GM13977 (cell line): ENCODE data around the gene BLTP2.

Experiments
- DNase-seq: peaks from one replicate; pipeline ENCODE4 v3.0.0; 2012; ENCODE audit warnings: low spot score
- in situ Hi-C: fragments of 300-500 bp; cut with MboI; formaldehyde crosslinking; loops from one replicate; pipeline ENCODE4 v1.12.0; 2022; ENCODE audit warnings: low sequenced_read_pairs, low pct_unique_long_range_greater_than_20kb, mixed read lengths, inconsistent platforms; ENCODE audit not compliant: unreplicated experiment
- TF ChIP-seq, protein P1 (sequence below): IDR thresholded peaks from 2 replicates; pipeline ENCODE4 v1.5.1; 2012; ENCODE audit warnings: mild to moderate bottlenecking, control low read depth; ENCODE audit not compliant: insufficient read depth; ENCODE audit errors: extremely low read depth, missing control alignments

BLTP2 gene

GRCh38 chr17:28626818-28627217, 18.1 kb downstream of the BLTP2 start:
- in situ Hi-C loops = no loop called here

GRCh38 chr17:28624148-28624547, 20.8 kb downstream of the BLTP2 start:
- in situ Hi-C loops = no loop called here
- TF ChIP-seq, protein P1, sequence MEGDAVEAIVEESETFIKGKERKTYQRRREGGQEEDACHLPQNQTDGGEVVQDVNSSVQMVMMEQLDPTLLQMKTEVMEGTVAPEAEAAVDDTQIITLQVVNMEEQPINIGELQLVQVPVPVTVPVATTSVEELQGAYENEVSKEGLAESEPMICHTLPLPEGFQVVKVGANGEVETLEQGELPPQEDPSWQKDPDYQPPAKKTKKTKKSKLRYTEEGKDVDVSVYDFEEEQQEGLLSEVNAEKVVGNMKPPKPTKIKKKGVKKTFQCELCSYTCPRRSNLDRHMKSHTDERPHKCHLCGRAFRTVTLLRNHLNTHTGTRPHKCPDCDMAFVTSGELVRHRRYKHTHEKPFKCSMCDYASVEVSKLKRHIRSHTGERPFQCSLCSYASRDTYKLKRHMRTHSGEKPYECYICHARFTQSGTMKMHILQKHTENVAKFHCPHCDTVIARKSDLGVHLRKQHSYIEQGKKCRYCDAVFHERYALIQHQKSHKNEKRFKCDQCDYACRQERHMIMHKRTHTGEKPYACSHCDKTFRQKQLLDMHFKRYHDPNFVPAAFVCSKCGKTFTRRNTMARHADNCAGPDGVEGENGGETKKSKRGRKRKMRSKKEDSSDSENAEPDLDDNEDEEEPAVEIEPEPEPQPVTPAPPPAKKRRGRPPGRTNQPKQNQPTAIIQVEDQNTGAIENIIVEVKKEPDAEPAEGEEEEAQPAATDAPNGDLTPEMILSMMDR = no peak
- no peak for DNase-seq

More at GRCh38 chr17:28626818-28627217, 18.1 kb downstream of the BLTP2 start:
- TF ChIP-seq, protein P1 = no peak
- no peak for DNase-seq

DNA sequence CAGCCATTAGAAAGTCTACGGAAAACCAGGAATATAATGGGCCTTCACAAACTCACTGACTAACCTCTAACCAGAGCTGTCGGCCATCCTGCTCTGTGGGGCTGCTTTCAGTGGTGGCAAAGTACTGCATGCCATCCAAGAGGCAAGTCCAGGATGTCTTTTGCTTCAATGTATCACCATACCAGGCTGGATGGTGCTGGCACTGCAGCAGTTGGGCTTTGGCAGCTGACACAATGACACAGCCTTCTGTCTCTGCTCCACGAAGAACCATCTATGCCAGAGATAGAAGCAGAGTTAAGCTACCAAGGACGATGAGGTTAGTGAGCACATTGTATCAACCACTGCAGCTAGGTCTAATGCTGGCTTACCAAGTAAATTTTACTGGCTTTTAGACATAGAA, 21.3 kb downstream of the BLTP2 start:
- DNase-seq = no peak
- TF ChIP-seq, protein P1 = no peak
- in situ Hi-C loops = no loop called here

DNA sequence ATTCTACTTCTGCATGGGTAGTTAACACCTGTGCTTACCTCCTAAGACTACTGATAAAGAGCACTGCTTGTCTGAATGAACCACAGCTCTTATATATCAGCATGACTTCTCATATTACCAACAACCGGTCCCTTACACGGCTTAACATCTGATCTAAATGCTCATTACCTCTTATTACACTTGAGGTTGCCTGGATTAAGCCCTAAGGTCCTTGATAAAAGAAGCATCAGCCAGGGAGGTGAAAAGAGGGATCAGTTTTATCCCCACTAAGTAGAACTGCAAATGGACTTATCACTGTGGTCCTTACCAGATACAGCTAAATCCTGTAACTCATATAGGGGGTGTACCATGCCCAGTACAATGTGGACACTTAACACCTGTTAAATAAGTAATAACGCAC, 22.8 kb downstream of the BLTP2 start:
- in situ Hi-C loops = no loop called here
- no peak for DNase-seq
- TF ChIP-seq, protein P1 = no peak

DNA sequence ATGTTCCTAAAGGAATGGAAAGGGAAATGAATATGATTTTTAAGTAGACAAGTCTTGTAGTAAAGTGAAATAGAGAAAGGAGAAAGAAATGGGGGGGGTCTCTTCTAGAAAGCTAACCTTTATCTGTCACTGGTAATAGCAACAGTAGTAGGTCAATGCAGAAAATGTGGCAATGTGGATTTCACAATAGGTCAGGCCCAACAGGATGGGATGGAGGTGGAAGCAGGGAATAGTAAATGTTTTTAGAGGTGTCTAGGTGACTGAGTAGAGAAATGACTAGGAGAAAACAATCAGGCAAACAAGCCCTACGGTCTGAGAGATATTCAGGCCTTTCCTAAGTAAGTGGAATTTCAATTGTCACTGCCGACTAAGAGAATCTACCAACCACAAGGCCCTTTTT, 24.9 kb downstream of the BLTP2 start:
- TF ChIP-seq, protein P1 = no peak
- in situ Hi-C loops = no loop called here
- DNase-seq = no peak

DNA sequence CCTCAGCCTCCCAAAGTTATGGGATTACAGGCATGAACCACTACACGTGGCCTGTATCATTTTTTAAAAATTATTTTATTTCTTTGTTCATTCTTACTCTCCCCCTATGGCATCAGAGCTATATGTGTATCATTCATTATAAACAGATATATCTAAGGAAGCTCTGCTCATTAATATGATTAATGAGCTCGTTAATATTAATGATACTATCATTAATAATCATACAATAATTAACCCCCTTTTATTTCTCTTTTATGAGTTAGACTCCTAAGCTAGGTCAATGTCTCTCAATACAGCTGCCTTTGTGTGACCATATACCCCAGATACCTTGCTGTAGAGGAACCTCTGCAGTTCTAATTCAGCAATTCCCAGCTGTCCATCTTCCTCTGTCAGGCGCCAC, 26.5 kb downstream of the BLTP2 start:
- DNase-seq = no peak
- in situ Hi-C loops = no loop called here

More for the DNA sequence above, 26.5 kb downstream of the BLTP2 start:
- TF ChIP-seq, protein P1 = no peak
